SU-DHL-6 (cell line): ENCODE results near the gene GDAP1L1.

ENCODE experiments used
- H2AFZ ChIP-seq: fragments of 200-600 bp; sonication (generic); 2 replicates; pipeline ENCODE4 v1.6.1; 2014; ENCODE audit warnings: low read depth, mild to moderate bottlenecking, moderate library complexity, mixed read lengths, antibody characterized with exemption, low read length; ENCODE audit not compliant: severe bottlenecking
- H3F3A ChIP-seq: fragments of 200-600 bp; shearing (Covaris generic); 2 replicates; pipeline ENCODE4 v1.6.0; 2016; ENCODE audit warnings: antibody characterized with exemption, mild to moderate bottlenecking; ENCODE audit not compliant: insufficient read depth
- H3K27ac ChIP-seq: fragments of 200-600 bp; sonication (generic); 2 replicates; pipeline ENCODE4 v1.5.1; 2016; ENCODE audit warnings: low read depth, mild to moderate bottlenecking, low read length, moderate library complexity, mixed read lengths
- H3K27me3 ChIP-seq: fragments of 200-600 bp; sonication (generic), shearing (Covaris generic); 2 replicates; pipeline ENCODE4 v1.6.0; 2014; ENCODE audit warnings: mild to moderate bottlenecking, low read length
- H3K36me3 ChIP-seq: fragments of 200-600 bp; sonication (generic); 2 replicates; pipeline ENCODE4 v1.6.1; 2014; ENCODE audit warnings: mild to moderate bottlenecking, low read length, mixed read lengths
- H3K4me2 ChIP-seq: fragments of 300-600, 200-600 bp; shearing (Covaris generic), sonication (generic); 2 replicates; pipeline ENCODE4 v1.6.0; 2014; ENCODE audit warnings: low read length, low read depth, mild to moderate bottlenecking; ENCODE audit not compliant: poor library complexity, severe bottlenecking
- H3K4me3 ChIP-seq: fragments of 200-600 bp; sonication (generic); 2 replicates; pipeline ENCODE4 v1.5.1; 2014; ENCODE audit warnings: antibody characterized with exemption, low read length, mild to moderate bottlenecking, mixed read lengths; ENCODE audit not compliant: insufficient read depth, poor library complexity, severe bottlenecking
- H3K79me2 ChIP-seq: fragments of 200-600 bp; sonication (generic); 2 replicates; pipeline ENCODE4 v1.6.1; 2014; ENCODE audit warnings: mild to moderate bottlenecking, low read length, moderate library complexity; ENCODE audit not compliant: insufficient read depth
- H3K9ac ChIP-seq: fragments of 200-600 bp; sonication (generic); 2 replicates; pipeline ENCODE4 v1.7.0; 2014; ENCODE audit warnings: mild to moderate bottlenecking, low read length
- H3K9me2 ChIP-seq: fragments of 200-600 bp; sonication (generic); replicated peaks from 2 replicates; pipeline ENCODE4 v1.6.1; 2014; ENCODE audit warnings: low read length; ENCODE audit not compliant: insufficient read depth
- H3K9me3 ChIP-seq: fragments of 200-600 bp; sonication (generic); 2 replicates; pipeline ENCODE4 v1.6.1; 2014; ENCODE audit warnings: low read length, mixed read lengths; ENCODE audit not compliant: insufficient read depth
- H4K20me1 ChIP-seq: fragments of 200-600 bp; sonication (generic); 2 replicates; pipeline ENCODE4 v1.6.1; 2014; ENCODE audit warnings: low read depth, mild to moderate bottlenecking, antibody characterized with exemption, low read length, moderate library complexity, mixed read lengths
- EZH2phosphoT487 ChIP-seq: fragments of 200-600 bp; sonication (generic), shearing (Covaris generic); conservative IDR thresholded peaks from 2 replicates; pipeline ENCODE4 v1.6.1; 2018; ENCODE audit warnings: mild to moderate bottlenecking, antibody characterized with exemption, low read length, moderate library complexity, mixed read lengths
- TF ChIP-seq, protein P1 (sequence below): fragments of 200-600 bp; sonication (generic); IDR thresholded peaks from one replicate; pipeline ENCODE4 v1.5.1; 2017; ENCODE audit warnings: antibody characterized with exemption, mild to moderate bottlenecking, low read length, moderate library complexity; ENCODE audit not compliant: insufficient read depth, poor library complexity, severe bottlenecking

The GDAP1L1 gene

DNA sequence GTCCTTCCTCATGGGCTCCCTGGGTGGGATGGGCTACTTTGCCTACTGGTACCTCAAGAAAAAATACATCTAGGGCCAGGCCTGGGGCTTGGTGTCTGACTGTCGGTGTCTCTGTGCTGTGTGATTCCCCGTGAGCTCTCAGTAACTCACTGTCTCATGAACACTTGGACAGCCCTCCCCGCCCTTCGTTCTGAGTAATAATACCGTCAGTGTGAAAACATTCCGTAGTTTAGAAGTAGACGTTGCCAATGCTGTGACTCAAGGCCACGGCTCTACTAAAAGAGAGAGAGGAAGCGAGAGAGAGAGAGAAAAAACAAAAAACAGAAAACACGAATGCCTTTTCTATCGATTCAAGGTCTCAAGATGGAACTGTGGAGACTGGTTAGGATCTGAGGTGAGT, 32.1 kb downstream of the GDAP1L1 start:
- no peaks in the 10 kb centered on the region for H3K9me2 ChIP-seq
- H3K36me3 ChIP-seq = no peaks in the 10 kb centered on the region
- H3K27ac ChIP-seq = no peak overlapping the region
- TF ChIP-seq, protein P1, sequence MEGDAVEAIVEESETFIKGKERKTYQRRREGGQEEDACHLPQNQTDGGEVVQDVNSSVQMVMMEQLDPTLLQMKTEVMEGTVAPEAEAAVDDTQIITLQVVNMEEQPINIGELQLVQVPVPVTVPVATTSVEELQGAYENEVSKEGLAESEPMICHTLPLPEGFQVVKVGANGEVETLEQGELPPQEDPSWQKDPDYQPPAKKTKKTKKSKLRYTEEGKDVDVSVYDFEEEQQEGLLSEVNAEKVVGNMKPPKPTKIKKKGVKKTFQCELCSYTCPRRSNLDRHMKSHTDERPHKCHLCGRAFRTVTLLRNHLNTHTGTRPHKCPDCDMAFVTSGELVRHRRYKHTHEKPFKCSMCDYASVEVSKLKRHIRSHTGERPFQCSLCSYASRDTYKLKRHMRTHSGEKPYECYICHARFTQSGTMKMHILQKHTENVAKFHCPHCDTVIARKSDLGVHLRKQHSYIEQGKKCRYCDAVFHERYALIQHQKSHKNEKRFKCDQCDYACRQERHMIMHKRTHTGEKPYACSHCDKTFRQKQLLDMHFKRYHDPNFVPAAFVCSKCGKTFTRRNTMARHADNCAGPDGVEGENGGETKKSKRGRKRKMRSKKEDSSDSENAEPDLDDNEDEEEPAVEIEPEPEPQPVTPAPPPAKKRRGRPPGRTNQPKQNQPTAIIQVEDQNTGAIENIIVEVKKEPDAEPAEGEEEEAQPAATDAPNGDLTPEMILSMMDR = no peak
- no peak for TF ChIP-seq EZH2phosphoT487
- no peak overlapping the region for H2AFZ ChIP-seq
- no peaks in the 10 kb centered on the region for H3K27me3 ChIP-seq
- H3K4me3 ChIP-seq = no peak overlapping the region
- H3F3A ChIP-seq = no peaks in the 10 kb centered on the region
- H3K9me3 ChIP-seq = no peaks in the 10 kb centered on the region
- H3K4me2 ChIP-seq = no peak overlapping the region
- no peak overlapping the region for H3K9ac ChIP-seq
- H4K20me1 ChIP-seq = no peaks in the 10 kb centered on the region
- H3K79me2 ChIP-seq = no peaks in the 10 kb centered on the region

DNA sequence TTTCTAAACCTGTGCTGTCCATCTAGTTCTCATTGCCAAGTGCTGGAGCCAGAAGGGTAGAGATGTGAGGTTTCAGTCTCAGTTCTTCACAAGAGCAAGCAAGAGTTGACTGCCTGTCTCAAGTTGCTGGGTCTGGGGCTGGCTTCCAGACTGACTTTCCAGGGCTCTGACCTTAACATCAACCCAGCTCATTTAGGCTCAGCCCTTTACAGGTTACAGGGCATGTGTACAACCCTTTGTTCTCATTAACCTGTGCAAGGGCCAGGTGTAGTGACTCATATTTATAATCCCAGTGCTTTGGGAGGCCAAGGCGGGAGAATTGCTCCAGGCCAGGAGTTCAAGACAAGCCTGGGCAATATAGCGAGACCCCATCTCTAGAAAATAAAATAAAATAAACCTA, 33.3 kb downstream of the GDAP1L1 start:
- TF ChIP-seq, protein P1 = no peak
- no peak for TF ChIP-seq EZH2phosphoT487
- no peaks in the 10 kb centered on the region for H3K36me3 ChIP-seq
- no peaks in the 10 kb centered on the region for H3K79me2 ChIP-seq
- no peaks in the 10 kb centered on the region for H4K20me1 ChIP-seq
- no peaks in the 10 kb centered on the region for H3F3A ChIP-seq
- H3K9ac ChIP-seq = no peak overlapping the region
- H3K9me3 ChIP-seq = no peaks in the 10 kb centered on the region
- no peak overlapping the region for H3K4me3 ChIP-seq
- H2AFZ ChIP-seq = no peak overlapping the region
- no peaks in the 10 kb centered on the region for H3K27me3 ChIP-seq
- no peak overlapping the region for H3K4me2 ChIP-seq
- H3K27ac ChIP-seq = no peak overlapping the region
- no peaks in the 10 kb centered on the region for H3K9me2 ChIP-seq

DNA sequence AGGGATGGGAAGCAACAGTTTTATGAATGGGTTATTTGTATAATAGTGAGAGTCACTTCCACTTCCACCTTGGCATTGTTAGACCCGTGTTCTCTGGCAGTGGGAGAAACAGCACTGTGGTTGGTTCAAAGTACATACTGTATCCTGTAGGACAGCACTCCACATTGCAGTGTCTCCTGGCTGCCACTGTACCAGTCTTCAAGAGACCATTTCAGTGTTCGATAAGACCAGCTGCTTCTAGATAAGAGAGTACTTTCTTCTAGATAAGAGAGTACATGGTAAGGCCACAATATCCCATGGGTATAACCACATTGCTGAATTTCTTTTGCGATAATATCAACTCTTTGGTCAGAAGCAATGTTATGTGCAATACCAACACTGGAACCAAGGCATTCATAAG, 35.1 kb downstream of the GDAP1L1 start:
- Histone ChIP-seq H3K27ac (no peak overlapping the region), H3F3A (no peaks in the 10 kb centered on the region), H3K4me3 (no peak overlapping the region), H3K9me3 (no peaks in the 10 kb centered on the region), H4K20me1 (no peaks in the 10 kb centered on the region), H2AFZ (no peak overlapping the region), H3K9me2 (no peaks in the 10 kb centered on the region), H3K79me2 (no peaks in the 10 kb centered on the region), H3K27me3 (no peaks in the 10 kb centered on the region), H3K9ac (no peak overlapping the region), H3K4me2 (no peak overlapping the region), H3K36me3 (no peaks in the 10 kb centered on the region)
- TF ChIP-seq, protein P1 = no peak

DNA sequence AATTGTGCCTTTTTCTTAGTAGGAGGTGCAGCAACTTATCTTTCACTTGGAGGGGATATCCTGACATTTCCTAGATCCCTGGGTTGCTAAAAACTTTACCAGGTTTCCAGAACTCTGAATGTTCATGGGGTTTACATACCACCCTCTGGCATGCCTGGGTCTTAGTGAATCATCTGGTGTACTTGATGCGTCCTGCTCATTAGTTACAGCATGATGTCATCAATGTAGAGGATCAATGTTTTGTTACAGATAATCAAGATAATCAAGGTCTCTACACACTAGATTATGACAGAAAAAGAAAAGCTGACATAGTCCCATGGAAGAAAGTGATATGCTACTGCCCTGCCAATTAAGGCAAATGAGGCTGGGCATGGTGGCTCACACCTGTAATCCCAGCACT, 36.9 kb downstream of the GDAP1L1 start:
- no peaks in the 10 kb centered on the region for H4K20me1 ChIP-seq
- no peaks in the 10 kb centered on the region for H3K9me3 ChIP-seq
- TF ChIP-seq, protein P1 = no peak
- TF ChIP-seq EZH2phosphoT487 = no peak
- H2AFZ ChIP-seq = no peak overlapping the region
- H3K79me2 ChIP-seq = no peaks in the 10 kb centered on the region
- no peak overlapping the region for H3K4me2 ChIP-seq
- H3K27me3 ChIP-seq = no peaks in the 10 kb centered on the region
- no peak overlapping the region for H3K4me3 ChIP-seq
- H3K9me2 ChIP-seq = no peaks in the 10 kb centered on the region
- no peaks in the 10 kb centered on the region for H3F3A ChIP-seq
- no peak overlapping the region for H3K27ac ChIP-seq
- H3K9ac ChIP-seq = no peak overlapping the region
- no peaks in the 10 kb centered on the region for H3K36me3 ChIP-seq
